GM19025 (cell line): ENCODE results near the gene FAS.
"Not testable (repeated sequence)": the region's sequence is repeated elsewhere in the genome, so short reads cannot be mapped to it uniquely, and the experiment has no call there.

Experiments used
- ATAC-seq: cut with Tn5 transposase; IDR thresholded peaks from one replicate; pipeline ENCODE4 v1.9.1; 2021; ENCODE audit warnings: mild to moderate bottlenecking, low read depth, moderate library complexity; ENCODE audit not compliant: unreplicated experiment

FAS gene

GRCh38 chr10:88991161-88991898 lies 732 bp downstream of the FAS start:
- peak; percentile 25 for ATAC-seq

DNA sequence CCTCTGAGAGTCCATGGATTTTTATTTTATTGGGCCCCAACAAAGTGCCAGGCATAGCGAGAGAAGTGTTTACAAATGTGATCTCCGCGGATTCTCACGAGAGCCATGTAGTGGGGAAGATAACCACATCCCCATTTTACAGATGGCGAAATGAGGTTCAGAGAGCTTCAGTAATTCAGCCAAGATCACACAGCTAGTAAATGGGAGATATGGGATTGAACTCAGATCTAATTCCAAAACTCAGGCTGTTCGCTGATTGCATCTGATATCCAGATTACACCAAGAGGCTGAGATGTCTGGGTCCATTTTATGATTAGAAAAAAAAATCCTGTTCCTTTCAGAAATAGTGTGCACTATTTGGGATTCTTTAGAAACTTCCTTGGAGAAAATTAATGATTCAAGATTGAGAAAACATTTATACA lies 1.3 kb downstream of the FAS start:
- ATAC-seq, result no peak

- ATAC-seq, result no peak
Measured at GRCh38 chr10:88992921-88993524, 2.4 kb downstream of the FAS start.

DNA sequence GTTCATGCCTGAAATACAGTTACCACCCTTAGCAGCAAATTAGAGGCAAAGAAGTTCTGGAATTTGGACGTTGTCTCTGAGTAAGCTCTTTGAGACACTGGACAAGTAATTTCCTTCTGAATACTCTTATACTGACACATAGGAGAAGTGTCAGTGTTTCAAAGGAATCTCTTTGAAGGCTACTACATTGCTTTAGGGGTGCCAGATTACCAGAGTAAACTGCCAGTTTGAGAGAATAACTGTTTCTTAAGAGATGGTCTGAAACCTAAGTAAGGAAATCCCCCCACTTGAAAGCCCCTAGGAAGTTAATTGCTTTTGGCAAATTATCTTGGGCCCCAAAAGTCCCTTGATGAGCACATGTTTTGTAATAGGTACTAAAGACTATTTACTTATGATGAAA lies 3.4 kb downstream of the FAS start:
- ATAC-seq, result no peak

DNA sequence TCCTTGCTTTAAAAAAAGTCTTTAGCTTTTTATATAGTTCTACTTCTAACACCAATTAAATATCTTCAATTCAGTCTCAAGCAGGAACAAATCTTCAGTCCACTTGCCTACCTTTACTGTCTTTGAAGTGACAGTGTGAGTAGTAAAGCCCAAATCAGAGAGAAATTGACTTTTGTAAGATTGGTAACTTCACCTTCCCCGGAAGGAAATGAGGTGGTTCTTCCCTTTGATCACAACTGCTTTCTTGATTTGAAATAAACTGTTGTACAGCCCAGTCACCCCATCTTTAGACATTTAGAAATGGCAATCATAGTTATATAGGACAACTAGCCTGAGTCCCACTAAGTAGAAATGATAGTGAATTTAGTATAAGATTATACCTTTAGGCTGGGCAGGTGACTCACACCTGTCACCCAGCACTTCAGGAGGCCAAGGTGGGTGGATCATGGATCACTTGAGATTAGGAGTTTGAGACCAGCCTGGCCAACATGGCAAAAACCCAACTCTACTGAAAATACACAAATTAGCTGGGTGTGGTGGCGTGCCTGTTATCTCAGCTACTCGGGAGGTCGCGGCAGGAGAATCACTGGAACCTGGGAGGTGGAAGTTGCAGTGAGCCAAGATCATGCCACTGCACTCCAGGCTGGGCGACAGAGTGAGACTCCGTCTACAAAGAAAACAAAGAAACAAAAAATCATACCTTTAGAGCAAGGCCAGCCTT lies 4.7 kb downstream of the FAS start:
- ATAC-seq, result no peak

GRCh38 chr10:88996927-88997326 lies 6.3 kb downstream of the FAS start:
- peak; percentile 54 for ATAC-seq

GRCh38 chr10:88999625-89000024 lies 9.0 kb downstream of the FAS start:
- ATAC-seq, result no peak

GRCh38 chr10:89001024-89001728 lies 10.6 kb downstream of the FAS start:
- ATAC-seq, result no peak

DNA sequence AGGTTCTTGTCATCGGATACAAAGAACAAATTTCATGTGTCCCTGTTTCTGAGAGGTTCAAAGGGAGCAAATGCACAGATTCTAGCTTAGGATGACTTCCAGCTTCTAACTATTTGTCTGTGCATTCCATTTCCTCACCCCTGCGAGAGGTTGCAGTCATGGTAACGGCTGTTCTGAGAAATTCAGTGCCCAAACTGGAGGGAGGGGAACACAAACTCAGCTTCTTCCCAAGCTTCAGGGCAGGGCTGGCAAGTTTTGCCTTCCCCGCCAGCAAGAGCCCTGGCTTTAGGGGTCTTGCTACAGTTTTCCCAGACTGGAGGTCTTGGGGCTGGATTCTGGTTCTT lies 11.1 kb downstream of the FAS start:
- no peak for ATAC-seq

GRCh38 chr10:89002226-89002978 lies 11.8 kb downstream of the FAS start:
- ATAC-seq, result peak; percentile 33

- ATAC-seq, result no peak
Measured at GRCh38 chr10:89003344-89003743, 12.7 kb downstream of the FAS start.

DNA sequence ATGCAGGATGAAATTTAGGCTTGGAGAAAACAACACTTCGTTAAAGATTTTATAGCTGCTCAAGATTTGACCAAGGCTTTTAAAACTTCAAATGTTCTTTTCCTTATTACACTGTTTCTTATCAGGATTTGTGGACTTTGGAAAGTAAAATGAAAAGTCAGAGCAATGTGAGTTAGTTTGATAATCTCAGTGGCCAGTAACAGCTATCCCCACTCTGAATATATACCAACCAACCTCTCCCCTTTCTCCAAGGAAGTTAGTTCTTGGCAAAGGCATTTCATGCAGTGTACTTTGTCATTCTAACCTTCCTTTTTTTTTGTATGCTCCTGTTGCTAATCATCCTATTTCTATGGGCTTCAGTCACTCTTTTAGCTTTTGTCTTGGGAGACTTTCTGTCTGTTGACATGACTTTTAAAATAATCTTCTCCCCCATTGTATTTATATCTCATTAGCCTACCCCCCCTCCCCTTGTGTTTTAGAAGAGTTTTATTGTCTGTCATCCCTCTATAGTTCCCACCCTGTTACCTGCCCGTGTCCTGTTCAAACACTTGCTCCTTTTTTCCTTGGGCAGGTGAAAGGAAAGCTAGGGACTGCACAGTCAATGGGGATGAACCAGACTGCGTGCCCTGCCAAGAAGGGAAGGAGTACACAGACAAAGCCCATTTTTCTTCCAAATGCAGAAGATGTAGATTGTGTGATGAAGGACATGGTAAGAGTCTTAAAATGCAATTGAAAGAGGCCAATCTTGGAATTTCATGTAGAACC lies 16.7 kb downstream of the FAS start:
- no peak for ATAC-seq

- not testable (repeated sequence) for ATAC-seq
Measured at GRCh38 chr10:89018700-89019346, 28.2 kb downstream of the FAS start.

DNA sequence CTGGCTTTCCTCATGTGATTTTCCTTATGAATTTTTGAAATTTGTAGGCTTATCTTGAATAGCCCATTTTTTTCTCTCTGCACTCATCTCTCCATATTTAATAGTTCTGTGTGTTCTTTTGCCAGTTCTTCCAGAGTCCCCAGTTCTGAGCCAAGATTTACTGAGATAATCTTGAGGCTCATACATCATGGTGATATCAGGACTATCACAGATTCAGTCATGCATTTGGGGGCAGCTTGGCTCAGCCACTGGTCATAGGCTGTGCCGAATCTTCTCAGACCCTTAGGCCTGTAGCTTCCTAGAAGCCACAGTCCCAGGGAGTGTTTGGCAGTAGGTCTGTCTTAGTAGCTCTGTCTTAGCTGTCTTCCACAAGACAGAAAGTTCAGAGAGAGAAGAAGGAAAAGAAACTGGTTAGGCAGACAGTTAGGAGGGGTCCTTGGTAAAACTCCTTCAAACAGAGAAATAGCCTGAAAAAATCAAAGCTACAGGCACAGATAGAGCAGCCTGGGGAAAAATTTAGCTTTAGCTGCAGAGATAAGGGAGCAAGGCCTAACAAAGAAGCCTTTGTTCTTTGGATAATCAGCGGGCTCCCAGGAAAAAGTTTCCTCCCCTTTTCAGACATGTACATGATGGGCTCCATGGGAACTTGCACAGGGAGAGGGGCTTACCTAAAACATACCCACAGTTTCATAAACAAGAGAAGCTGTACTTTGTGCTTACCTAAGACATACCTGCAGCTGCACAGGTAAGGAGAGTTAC lies 29.1 kb downstream of the FAS start:
- no peak for ATAC-seq

- not testable (repeated sequence) for ATAC-seq
Measured at GRCh38 chr10:89021526-89021925, 30.9 kb downstream of the FAS start.

GRCh38 chr10:89022734-89023133 lies 32.1 kb downstream of the FAS start:
- ATAC-seq, result no peak

GRCh38 chr10:89025453-89025852 lies 34.9 kb downstream of the FAS start:
- no peak for ATAC-seq

DNA sequence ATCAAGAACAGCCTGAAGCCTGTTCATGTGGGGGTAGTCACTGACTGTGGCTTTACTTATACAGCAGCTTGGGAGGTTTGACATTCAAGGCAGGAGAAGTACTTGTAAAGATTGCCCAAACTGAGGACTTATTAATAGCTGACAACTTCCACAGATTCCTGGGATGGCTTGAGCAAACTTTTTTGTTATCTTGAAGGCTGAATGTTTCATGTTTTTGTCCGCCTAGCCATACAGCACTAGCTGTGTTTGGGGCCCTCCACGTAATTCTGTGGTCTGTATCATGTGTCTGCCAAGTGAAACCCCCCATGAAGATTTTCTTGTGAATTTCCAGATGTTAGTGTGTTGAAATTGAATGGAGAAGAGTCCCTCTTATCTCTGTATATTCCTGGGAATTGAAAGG lies 38.6 kb downstream of the FAS start:
- no peak for ATAC-seq
